HG03432 (cell line): ENCODE measurements around the gene SBF2.

Experiments
- ATAC-seq: cut with Tn5 transposase; IDR thresholded peaks from one replicate; pipeline ENCODE4 v1.9.1; 2021; ENCODE audit warnings: mild to moderate bottlenecking, moderate library complexity; ENCODE audit not compliant: unreplicated experiment

The SBF2 gene

GRCh38 chr11:9827708-9828107 lies 466.3 kb downstream of the SBF2 start:
- no peak for ATAC-seq

- ATAC-seq = no peak
Measured at GRCh38 chr11:9826390-9826789, 467.6 kb downstream of the SBF2 start.

GRCh38 chr11:9825895-9826294 lies 468.1 kb downstream of the SBF2 start:
- ATAC-seq = no peak

- no peak for ATAC-seq
Measured at GRCh38 chr11:9825315-9825714, 468.7 kb downstream of the SBF2 start.

GRCh38 chr11:9823887-9824385 lies 470.1 kb downstream of the SBF2 start:
- ATAC-seq = no peak

- ATAC-seq = no peak
Measured at GRCh38 chr11:9823439-9823838, 470.6 kb downstream of the SBF2 start.

GRCh38 chr11:9821008-9821752 lies 472.8 kb downstream of the SBF2 start:
- ATAC-seq = no peak

- no peak for ATAC-seq
Measured at GRCh38 chr11:9820260-9820659, 473.8 kb downstream of the SBF2 start.

GRCh38 chr11:9817191-9817590 lies 476.8 kb downstream of the SBF2 start:
- ATAC-seq = no peak

- no peak for ATAC-seq
Measured at GRCh38 chr11:9815486-9816136, 478.4 kb downstream of the SBF2 start.

GRCh38 chr11:9814108-9814507 lies 479.9 kb downstream of the SBF2 start:
- ATAC-seq = no peak

- no peak for ATAC-seq
Measured at GRCh38 chr11:9808943-9809342, 485.1 kb downstream of the SBF2 start.

GRCh38 chr11:9806946-9807687 lies 486.9 kb downstream of the SBF2 start:
- ATAC-seq = no peak

- no peak for ATAC-seq
Measured at GRCh38 chr11:9804419-9804902, 489.6 kb downstream of the SBF2 start.

- no peak for ATAC-seq
Measured at GRCh38 chr11:9803685-9804418, 490.2 kb downstream of the SBF2 start.

- no peak for ATAC-seq
Measured at GRCh38 chr11:9802291-9802861, 491.6 kb downstream of the SBF2 start.

GRCh38 chr11:9799886-9800285 lies 494.1 kb downstream of the SBF2 start:
- ATAC-seq = no peak

- no peak for ATAC-seq
Measured at GRCh38 chr11:9797300-9797699, 496.7 kb downstream of the SBF2 start.

GRCh38 chr11:9796854-9797253 lies 497.2 kb downstream of the SBF2 start:
- no peak for ATAC-seq

GRCh38 chr11:9796266-9796665 lies 497.8 kb downstream of the SBF2 start:
- no peak for ATAC-seq

GRCh38 chr11:9790703-9791102 lies 503.3 kb downstream of the SBF2 start:
- no peak for ATAC-seq
